Panc1 (cell line): Measurements from ENCODE around the gene PPP1R7.

Source experiments
- CTCF ChIP-seq: fragments of 450-650 bp; IDR thresholded peaks from 2 replicates; pipeline ENCODE4 v1.5.1; 2017; ENCODE audit warnings: mild to moderate bottlenecking
- POLR2AphosphoS5 ChIP-seq: IDR thresholded peaks from 2 replicates; pipeline ENCODE4 v1.6.1; 2012; ENCODE audit warnings: mild to moderate bottlenecking, low read depth, low read length, moderate library complexity

- TF ChIP-seq CTCF (no peak), POLR2AphosphoS5 (no peak)
Observed at GRCh38 chr2:241110089-241110606, 40.1 kb upstream of the PPP1R7 start.
